ENCODE data around the gene NKTR.

DNA sequence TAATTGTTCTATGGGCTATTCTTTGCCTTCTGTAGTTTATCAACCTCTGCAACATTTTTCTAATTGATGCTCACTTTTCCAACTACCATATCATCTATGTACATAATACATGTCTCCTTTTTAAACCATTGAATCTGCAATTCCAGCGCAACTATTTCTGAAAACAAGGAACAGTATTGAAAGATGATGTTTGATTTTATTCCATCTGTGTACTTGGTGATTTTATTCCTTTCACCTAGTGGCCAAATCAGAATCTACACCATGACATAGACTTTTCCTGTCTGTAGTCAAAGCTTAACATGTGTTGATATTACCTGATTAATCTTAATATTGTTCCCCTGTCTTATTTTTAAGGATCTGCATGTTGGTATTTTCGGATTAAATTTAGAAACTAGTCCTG is 13.0 kb downstream of the NKTR start:
- TF ChIP-seq, protein P1, sequence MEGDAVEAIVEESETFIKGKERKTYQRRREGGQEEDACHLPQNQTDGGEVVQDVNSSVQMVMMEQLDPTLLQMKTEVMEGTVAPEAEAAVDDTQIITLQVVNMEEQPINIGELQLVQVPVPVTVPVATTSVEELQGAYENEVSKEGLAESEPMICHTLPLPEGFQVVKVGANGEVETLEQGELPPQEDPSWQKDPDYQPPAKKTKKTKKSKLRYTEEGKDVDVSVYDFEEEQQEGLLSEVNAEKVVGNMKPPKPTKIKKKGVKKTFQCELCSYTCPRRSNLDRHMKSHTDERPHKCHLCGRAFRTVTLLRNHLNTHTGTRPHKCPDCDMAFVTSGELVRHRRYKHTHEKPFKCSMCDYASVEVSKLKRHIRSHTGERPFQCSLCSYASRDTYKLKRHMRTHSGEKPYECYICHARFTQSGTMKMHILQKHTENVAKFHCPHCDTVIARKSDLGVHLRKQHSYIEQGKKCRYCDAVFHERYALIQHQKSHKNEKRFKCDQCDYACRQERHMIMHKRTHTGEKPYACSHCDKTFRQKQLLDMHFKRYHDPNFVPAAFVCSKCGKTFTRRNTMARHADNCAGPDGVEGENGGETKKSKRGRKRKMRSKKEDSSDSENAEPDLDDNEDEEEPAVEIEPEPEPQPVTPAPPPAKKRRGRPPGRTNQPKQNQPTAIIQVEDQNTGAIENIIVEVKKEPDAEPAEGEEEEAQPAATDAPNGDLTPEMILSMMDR (conservative IDR thresholded peaks at IDR 0.05; ENCODE audit: low read depth, low read length), result peak; percentile 40
- TF ChIP-seq EZH2 (IDR thresholded peaks at IDR 0.05; ENCODE audit: borderline replicate concordance, low read depth, low read length, poor library complexity, severe bottlenecking), result no peak

All from A673 (cell line).